GM19438 (cell line): ENCODE measurements around the gene SNTB2.
"Not testable (repeated sequence)": the region's sequence is repeated elsewhere in the genome, so short reads cannot be mapped to it uniquely, and the experiment has no call there.

Source experiments
- ATAC-seq: cut with Tn5 transposase; IDR thresholded peaks from one replicate; pipeline ENCODE4 v1.9.1; 2021; ENCODE audit warnings: low read depth; ENCODE audit not compliant: unreplicated experiment

SNTB2 gene

DNA sequence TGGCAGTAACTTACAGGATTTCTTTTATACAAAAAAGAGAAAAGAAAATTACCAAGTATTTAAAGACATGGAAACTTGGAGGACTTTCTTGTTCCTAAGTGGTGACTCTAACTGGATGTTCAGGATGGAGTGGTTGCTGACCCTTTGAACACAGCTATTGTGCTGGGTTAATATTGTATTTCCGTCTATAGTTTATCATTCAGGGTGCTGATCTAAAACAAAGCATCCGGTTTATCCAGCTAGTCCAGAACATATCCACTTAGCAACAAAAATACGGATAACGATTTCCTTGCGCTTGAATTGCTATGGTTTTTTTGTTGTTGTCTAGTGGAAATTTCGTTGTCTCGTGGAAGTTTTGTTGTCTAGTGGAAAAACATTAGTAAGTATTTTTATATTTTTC lies 38.2 kb downstream of the SNTB2 start:
- no peak for ATAC-seq

DNA sequence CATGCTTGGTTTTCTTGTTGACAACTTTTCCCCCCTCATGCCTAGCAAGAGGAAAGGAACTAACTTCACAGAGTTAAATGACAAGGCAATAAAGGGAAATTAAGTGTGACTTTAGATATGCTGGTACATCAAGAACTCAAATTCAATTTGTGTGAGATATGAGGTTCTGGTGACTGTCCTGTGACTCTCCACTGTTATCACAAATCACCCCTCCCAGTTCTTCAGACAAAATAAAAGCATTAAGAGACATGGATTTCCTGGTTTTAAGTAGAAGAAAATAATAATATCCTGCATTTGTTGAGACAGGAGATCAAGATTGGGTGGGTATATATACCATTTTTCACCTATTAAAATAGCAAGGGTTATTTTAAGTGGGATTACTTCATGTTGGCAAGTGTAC lies 46.2 kb downstream of the SNTB2 start:
- no peak for ATAC-seq

DNA sequence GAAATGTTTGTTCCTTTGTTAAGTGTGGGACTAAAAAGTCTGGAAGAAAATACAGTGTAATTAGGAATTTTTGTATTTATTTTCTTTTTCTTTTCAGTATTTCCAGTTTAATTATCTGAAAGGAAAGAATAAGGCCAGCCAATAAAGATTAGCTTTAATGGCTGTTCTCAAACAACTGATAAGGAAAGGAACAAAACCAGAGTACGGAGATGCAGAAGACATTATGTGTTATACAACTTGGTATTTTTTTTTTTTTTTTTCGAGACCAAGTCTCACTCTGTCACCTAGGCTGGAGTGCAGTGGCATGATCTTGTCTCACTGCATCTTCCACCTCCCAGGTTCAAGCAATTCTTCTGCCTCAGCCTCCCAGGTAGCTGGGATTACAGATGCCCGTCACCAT lies 47.5 kb downstream of the SNTB2 start:
- ATAC-seq: no peak

DNA sequence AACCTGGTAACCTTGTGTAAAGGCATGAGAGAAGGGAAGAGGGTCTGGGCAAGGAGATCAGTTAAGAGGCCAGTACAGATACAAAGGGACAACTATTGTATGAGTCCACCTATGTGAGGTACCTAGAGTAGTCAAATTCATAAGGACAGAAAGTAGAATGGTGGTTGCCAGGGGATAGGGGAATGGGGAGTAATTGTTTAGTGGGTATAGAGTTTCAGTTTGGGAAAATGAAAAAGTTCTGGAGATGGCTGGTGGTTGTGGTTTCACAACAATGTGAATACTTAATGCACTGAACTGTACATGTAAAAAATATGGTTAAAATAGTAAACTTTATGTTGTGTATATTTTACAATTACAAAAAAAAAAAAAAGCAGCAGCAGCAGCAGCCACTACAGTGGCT lies 49.4 kb downstream of the SNTB2 start:
- ATAC-seq: no peak

GRCh38 chr16:69237296-69237695 lies 50.3 kb downstream of the SNTB2 start:
- ATAC-seq: no peak

GRCh38 chr16:69239851-69240250 lies 52.9 kb downstream of the SNTB2 start:
- no peak for ATAC-seq

DNA sequence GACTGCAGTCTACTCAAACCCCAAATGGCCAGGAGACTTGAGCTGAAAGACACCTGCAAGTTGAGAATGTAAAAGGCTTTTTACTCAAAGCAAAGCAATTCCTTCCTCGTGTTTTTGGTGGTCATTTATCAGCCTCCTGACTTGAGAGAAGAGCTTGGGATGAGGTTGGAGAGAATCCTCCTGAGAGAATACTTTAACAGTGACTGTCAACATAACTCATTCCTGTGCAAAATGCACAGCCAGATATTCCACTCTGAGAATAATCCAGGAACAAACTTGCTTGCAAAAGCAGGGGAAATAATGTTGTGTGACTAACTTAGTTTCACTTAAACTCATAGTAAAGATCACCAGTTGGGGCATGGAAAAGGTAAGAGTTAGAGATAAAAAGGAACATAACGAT lies 53.4 kb downstream of the SNTB2 start:
- ATAC-seq: no peak

DNA sequence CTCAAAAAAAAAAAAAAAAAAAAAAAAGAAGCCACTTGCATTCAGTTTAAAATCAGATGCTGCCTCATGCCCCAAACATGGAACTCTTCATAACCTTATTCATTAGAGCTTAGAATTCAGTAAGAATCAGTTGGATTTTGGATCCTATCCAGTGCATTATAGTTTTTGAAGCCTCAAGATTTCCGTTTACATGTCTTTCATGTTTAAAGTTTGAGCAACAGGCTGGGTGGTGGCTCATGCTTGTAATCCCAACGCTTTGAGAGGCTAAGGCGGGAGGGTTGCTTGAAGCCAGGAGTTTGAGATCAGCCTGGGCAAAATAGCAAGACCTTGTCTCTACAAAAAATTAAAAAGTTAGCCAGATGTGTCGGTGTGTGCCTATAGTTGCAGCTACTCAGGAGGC lies 55.0 kb downstream of the SNTB2 start:
- ATAC-seq: no peak

DNA sequence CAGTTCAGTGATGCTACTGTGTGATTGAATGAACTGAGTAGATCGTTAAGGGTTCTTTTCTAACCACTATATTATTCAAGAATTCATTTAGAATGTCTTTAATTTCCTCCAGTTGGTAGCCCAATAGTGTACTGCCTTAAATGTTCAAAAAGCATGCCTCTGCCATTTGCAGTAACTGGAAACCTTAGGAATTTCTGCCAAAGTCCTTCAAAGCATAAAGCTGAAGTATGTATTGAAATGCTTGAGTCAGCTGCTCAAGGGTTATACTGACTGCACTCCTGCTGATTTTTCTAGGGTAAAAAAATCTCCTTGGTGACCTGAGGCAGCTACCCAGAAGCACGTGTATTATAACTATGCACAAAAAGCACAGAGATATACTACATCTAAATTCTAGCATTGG lies 56.5 kb downstream of the SNTB2 start:
- no peak for ATAC-seq

- no peak for ATAC-seq
These were observed 57.4 kb downstream of the SNTB2 start for GRCh38 chr16:69244336-69244735.

DNA sequence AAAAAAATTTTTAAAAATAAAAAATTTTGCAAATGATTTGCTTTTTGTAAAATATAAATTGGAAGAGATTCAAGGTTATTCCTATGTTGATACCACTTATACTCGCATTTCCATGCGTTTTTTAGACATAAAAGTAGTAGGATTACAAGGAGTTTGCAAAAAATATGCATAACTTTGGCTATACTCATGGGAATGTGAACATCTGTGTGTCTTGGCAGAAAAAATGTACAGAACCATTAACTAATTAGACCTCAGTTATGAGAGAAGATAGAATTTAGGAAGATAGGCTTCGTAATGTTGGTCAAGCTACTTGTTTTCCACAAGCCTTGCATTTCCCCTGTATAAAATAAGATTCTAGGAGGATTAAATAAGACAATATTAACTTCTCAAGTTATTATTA lies 63.1 kb downstream of the SNTB2 start:
- no peak for ATAC-seq

- ATAC-seq: no peak
These were observed 66.9 kb downstream of the SNTB2 start for GRCh38 chr16:69253870-69254341.

DNA sequence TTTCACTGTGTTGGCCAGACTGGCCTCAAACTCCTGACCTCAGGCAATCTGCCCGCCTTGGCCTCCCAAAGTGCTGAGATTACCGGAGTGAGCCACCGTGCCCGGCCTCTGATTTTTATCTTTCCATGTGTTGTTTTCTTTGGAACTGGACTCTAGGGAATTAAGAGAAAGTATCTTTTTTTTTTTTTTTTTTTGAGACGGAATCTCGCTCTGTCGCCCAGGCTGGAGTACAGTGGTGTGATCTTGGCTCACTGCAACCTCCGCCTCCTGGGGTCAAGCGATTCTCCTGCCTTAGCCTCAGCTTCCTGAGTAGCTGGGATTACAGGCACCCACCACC lies 72.4 kb downstream of the SNTB2 start:
- ATAC-seq: not testable (repeated sequence)

DNA sequence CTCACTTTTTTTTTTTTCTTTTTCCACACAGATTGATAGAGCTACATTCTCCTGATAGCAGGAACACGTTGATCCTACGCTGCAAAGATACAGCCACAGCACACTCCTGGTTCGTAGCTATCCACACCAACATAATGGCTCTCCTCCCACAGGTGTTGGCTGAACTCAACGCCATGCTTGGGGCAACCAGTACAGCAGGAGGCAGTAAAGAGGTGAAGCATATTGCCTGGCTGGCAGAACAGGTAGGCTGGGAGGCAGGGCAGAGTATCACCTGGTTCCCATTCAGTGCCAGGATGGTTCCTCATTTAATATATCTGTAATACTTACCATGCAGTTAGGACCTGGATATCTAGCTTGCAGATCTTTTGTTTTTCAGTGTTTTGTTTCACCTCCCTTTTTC lies 73.1 kb downstream of the SNTB2 start:
- no peak for ATAC-seq

DNA sequence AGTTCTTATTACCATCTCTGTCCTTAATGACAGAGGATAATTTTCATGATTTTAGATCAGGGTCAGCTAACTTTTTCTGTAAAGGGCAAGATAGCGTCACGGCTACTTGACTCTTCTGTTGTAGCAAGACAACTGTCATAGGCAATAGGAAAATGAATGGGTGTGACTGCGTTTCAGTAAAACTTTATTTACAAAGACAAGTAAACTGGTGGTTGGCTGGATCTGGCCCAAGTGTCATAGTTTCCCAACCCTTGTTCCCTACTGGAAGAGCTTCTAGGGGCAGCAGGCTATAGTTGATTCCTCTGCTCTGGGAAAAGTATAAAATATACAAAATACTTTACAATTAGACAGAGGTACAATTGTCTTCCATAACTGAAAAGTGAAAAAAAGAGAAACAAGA lies 73.5 kb downstream of the SNTB2 start:
- no peak for ATAC-seq

GRCh38 chr16:69266334-69267063 lies 79.5 kb downstream of the SNTB2 start:
- ATAC-seq: no peak

DNA sequence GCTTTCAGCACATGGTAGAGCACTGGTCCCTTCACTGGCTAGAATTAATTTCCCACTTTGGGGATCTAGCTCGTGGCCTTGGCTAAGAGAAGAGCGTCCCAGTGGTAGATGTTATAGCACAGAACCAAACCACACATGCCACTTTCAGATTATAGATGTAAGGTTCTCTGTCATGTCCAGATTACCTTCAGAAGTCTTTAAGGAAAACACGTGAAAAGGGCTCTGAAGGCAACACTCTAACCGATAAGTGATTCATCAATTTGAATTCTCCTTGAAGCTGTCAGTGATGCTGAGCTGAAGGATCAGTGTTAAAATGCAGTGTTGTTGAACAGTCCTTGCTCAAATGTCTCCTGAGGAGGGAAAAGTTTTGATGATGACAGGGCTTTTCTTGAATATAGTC lies 80.7 kb downstream of the SNTB2 start:
- no peak for ATAC-seq

DNA sequence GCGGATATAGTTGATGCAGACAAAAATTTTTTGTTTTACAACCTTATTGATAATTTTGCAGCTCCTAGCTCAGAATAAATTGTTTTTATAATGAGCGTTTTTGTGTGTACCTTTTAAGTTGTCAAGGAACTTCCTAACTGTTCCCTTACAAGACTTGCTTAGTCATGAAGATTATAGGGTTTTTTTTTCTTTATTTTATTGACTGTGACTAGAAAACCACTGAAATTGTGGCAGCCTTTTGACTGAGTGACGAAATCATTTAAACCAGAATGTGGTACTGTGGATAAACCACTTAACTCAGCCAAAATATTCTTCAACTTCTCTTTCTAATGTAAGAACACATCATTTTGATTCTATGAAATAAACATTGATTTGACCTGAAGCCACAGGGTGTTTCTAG lies 83.4 kb downstream of the SNTB2 start:
- ATAC-seq: no peak

- no peak for ATAC-seq
These were observed 83.9 kb downstream of the SNTB2 start for GRCh38 chr16:69270831-69271230.

DNA sequence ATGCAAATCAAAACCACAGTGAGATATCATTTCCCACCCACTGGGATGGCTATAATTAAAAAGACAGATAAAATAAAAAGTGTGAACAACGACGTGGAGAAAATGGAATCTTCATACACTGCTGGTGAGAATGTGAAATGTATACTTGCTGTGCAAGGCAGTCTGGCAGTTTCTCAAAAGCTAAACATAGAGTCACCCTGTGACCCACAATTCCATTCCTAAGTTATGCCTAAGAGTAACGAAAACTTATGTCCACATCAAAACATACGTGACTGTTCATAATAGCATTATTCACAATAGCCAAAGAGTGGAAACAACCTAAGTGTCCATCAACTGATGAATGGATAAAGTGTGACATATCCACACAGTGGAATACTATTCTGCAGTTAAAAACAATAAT lies 86.0 kb downstream of the SNTB2 start:
- ATAC-seq: no peak

- no peak for ATAC-seq
These were observed 87.8 kb downstream of the SNTB2 start for GRCh38 chr16:69274699-69275235.
